Measurements from ENCODE around the gene CLOCK. TPM values are rescaled to one million over a fixed set of nuclear protein-coding genes. Genes with fewer than 3 reads are reported as not detected.

The CLOCK gene
- total RNA-seq, 1 experiment from 2014 or later = 24.9 TPM

DNA sequence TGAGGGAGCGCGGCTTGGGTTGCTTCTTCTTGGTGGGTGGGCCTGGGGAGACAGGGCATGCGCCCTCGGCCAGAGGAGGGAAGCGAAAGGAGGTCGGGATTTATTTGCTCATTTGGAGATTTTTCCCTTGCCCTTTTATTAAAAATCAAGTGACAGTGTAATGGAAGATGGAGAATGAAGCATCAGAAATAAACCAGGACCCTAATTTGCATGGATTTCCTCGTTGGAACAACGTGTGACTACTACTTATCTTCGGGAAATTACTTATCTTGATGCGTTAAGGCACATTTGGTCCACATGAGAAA, 709 bp upstream of the CLOCK start:
- peaks cover 4% of the 10 kb centered on the region; the same call in 1 of the 2 replicates for H3K36me3 ChIP-seq (ENCODE audit: control insufficient read depth, insufficient read depth, low read length)
- peaks cover 20% of the 10 kb centered on the region for H3K4me1 ChIP-seq (ENCODE audit: control insufficient read depth, insufficient read depth, low read length)
- H3K27ac ChIP-seq (ENCODE audit: low read length) = peak overlapping the region; percentile 89
- ATAC-seq (no peak), DNase-seq (ENCODE audit: low read depth, low spot score) (no peak)
- in situ Hi-C loops (cut with HindIII; ENCODE audit: low pct_unique_long_range_greater_than_20kb, low sequenced_read_pairs) (no loop called here), intact Hi-C loops (cut with micrococcal nuclease; ENCODE audit: unreplicated experiment) (no loop called here)
- no TSS peak for BruUV-seq (replicated peaks)
- H3K27me3 ChIP-seq (ENCODE audit: control insufficient read depth, insufficient read depth, low read length) = no peaks in the 10 kb centered on the region
- TF ChIP-seq SIN3A (IDR thresholded peaks at IDR 0.05; ENCODE audit: borderline replicate concordance, insufficient read depth, low read depth, low read length) (no peak), POLR2AphosphoS5 (IDR thresholded peaks at IDR 0.05; ENCODE audit: low read depth, low read length) (no peak), TCF7L2 (IDR thresholded peaks at IDR 0.05; ENCODE audit: low read depth, low read length) (no peak)
- TF ChIP-seq, protein P1, sequence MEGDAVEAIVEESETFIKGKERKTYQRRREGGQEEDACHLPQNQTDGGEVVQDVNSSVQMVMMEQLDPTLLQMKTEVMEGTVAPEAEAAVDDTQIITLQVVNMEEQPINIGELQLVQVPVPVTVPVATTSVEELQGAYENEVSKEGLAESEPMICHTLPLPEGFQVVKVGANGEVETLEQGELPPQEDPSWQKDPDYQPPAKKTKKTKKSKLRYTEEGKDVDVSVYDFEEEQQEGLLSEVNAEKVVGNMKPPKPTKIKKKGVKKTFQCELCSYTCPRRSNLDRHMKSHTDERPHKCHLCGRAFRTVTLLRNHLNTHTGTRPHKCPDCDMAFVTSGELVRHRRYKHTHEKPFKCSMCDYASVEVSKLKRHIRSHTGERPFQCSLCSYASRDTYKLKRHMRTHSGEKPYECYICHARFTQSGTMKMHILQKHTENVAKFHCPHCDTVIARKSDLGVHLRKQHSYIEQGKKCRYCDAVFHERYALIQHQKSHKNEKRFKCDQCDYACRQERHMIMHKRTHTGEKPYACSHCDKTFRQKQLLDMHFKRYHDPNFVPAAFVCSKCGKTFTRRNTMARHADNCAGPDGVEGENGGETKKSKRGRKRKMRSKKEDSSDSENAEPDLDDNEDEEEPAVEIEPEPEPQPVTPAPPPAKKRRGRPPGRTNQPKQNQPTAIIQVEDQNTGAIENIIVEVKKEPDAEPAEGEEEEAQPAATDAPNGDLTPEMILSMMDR (IDR thresholded peaks at IDR 0.05) = no peak
- TF ChIP-seq, protein P2, sequence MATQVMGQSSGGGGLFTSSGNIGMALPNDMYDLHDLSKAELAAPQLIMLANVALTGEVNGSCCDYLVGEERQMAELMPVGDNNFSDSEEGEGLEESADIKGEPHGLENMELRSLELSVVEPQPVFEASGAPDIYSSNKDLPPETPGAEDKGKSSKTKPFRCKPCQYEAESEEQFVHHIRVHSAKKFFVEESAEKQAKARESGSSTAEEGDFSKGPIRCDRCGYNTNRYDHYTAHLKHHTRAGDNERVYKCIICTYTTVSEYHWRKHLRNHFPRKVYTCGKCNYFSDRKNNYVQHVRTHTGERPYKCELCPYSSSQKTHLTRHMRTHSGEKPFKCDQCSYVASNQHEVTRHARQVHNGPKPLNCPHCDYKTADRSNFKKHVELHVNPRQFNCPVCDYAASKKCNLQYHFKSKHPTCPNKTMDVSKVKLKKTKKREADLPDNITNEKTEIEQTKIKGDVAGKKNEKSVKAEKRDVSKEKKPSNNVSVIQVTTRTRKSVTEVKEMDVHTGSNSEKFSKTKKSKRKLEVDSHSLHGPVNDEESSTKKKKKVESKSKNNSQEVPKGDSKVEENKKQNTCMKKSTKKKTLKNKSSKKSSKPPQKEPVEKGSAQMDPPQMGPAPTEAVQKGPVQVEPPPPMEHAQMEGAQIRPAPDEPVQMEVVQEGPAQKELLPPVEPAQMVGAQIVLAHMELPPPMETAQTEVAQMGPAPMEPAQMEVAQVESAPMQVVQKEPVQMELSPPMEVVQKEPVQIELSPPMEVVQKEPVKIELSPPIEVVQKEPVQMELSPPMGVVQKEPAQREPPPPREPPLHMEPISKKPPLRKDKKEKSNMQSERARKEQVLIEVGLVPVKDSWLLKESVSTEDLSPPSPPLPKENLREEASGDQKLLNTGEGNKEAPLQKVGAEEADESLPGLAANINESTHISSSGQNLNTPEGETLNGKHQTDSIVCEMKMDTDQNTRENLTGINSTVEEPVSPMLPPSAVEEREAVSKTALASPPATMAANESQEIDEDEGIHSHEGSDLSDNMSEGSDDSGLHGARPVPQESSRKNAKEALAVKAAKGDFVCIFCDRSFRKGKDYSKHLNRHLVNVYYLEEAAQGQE (IDR thresholded peaks at IDR 0.05; ENCODE audit: insufficient read depth in 1 of 2, low read depth in 2 of 2, low read length in 1 of 2) = no peak
- CTCF ChIA-PET = no interaction called here
- no peaks in the 10 kb centered on the region for H3K9me3 ChIP-seq (ENCODE audit: control insufficient read depth, insufficient read depth, low read depth, low read length)
- POLR2A ChIA-PET = no interaction called here
- peak overlapping the region; percentile 80 to 84 for H3K4me3 ChIP-seq (ENCODE audit: low read depth in 2 of 2, low read length in 2 of 2)

DNA sequence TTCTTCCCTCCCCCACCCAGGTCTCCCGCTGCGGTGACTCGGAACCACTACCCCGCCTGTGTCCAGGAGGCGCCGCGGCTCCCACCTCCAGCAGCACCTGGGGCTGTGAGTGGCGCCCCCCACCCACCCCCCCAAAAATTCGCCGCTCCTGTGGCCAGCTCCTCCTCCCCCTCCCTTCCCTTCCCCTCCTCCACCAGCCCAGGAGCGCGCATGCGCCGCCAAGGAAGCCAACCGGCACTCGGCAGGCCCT, 278 bp downstream of the CLOCK start:
- intact Hi-C loops (cut with micrococcal nuclease; ENCODE audit: unreplicated experiment) = no loop called here

More for the DNA sequence above, 278 bp downstream of the CLOCK start:
- ATAC-seq (peak; percentile 83), DNase-seq (ENCODE audit: low read depth, low spot score) (no peak)
- in situ Hi-C loops (cut with HindIII; ENCODE audit: low pct_unique_long_range_greater_than_20kb, low sequenced_read_pairs) = no loop called here
- H3K4me1 ChIP-seq (ENCODE audit: control insufficient read depth, insufficient read depth, low read length) = peaks cover 20% of the 10 kb centered on the region
- ChIA-PET POLR2A (interaction anchor here (0.6 kb wide), 1 partner anchor 330 kb away, joined by 3 read pairs; no protein-coding TSS in a partner anchor), CTCF (interaction anchor here (0.6 to 0.7 kb wide), 2 partner anchors 111 to 890 kb away, joined by 3 to 4 read pairs; partner anchors contain the start of gene PAICS)
- no peak; the same call in 1 of the 2 replicates for TF ChIP-seq POLR2AphosphoS5 (IDR thresholded peaks at IDR 0.05; ENCODE audit: low read depth, low read length)
- TF ChIP-seq, protein P2 (IDR thresholded peaks at IDR 0.05; ENCODE audit: insufficient read depth in 1 of 2, low read depth in 2 of 2, low read length in 1 of 2) = no peak
- no peak for TF ChIP-seq SIN3A (IDR thresholded peaks at IDR 0.05; ENCODE audit: borderline replicate concordance, insufficient read depth, low read depth, low read length)
- no peak for TF ChIP-seq TCF7L2 (IDR thresholded peaks at IDR 0.05; ENCODE audit: low read depth, low read length)
- TF ChIP-seq, protein P1 (IDR thresholded peaks at IDR 0.05) = no peak
- H3K27ac ChIP-seq (ENCODE audit: low read length) = peak overlapping the region; percentile 89; the same call in 1 of the 2 replicates
- no peaks in the 10 kb centered on the region for H3K27me3 ChIP-seq (ENCODE audit: control insufficient read depth, insufficient read depth, low read length)
- BruUV-seq (replicated peaks) = no TSS peak
- H3K4me3 ChIP-seq (ENCODE audit: low read depth in 2 of 2, low read length in 2 of 2) = peak overlapping the region; percentile 80 to 84
- peaks cover 4% of the 10 kb centered on the region; the same call in 1 of the 2 replicates for H3K36me3 ChIP-seq (ENCODE audit: control insufficient read depth, insufficient read depth, low read length)
- H3K9me3 ChIP-seq (ENCODE audit: control insufficient read depth, insufficient read depth, low read depth, low read length) = no peaks in the 10 kb centered on the region

Measured in Panc1 (cell line).